Activated T-helper 1 cell treated with Interleukin-2 at 50 U/mL for 16 hours (primary cell): ENCODE data around the gene NLRP7.
"Not testable (repeated sequence)": the region's sequence is repeated elsewhere in the genome, so short reads cannot be mapped to it uniquely, and the experiment has no call there.

Experiments
- DNase-seq: peaks from one replicate; pipeline ENCODE4 v3.0.0-alpha.2; 2020; ENCODE audit warnings: low read depth

The NLRP7 gene

DNA sequence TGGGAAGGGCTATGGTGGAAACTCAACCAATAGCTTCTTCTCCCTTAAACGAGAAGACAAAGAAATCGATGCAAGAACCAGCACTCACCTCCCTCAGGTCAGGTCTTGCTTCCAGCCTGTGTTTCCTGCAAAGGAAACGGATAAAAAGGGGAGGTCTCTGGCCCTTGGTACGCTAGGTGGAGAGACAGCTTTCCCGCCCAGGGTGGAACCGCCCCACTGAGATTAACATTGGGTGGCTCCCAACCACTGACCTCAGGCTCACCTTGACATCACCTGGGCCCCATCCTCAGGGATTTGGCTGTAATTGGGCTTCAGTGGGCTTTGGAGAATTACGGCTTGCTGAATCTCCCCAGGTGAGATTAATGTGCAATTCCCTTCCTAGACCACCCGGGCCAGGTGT, at the start of gene NLRP7:
NLRP7 (minus strand) TSS at position 150 of the 400 bp plus-strand sequence.
- DNase-seq: no peak

DNA sequence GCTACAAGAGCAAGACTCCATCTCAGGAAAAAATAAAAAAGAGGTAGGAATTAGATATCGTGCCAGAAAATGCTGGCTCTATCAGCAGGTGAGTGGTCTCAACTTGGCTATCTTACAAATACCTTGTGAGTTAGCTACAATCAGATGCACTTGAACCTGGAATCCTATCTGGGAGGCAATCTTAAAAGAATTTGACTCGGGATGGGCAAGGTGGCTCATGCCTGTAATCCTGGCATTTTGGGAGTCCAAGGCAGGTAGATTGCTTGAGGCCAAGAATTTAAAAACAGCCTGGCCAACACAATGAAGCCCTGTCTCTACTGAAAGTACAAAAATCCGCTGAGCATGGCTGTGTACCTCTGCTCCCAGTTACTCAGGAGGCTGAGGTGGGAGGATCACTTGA, 48.2 kb upstream of the NLRP7 start:
- DNase-seq: no peak

DNA sequence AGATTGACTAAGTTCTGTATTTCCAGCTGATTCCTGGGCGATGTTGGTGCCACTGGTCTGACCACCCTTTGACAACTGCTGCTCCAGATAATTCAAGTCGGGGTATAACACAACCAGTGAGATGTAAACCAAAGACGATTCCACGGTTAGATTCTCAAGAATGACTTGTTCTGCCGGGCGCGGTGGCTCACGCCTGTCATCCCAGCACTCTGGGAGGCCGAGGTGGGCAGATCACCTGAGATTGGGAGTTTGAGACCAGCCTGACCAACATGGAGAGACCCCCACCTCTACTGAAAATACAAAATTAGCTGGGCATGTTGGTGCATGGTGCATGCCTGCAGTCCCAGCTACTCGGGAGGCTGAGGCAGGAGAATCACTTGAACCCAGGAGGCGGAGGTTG, 42.2 kb upstream of the NLRP7 start:
- DNase-seq: not testable (repeated sequence)

- not testable (repeated sequence) for DNase-seq
These were observed 35.2 kb upstream of the NLRP7 start for GRCh38 chr19:54982562-54982961.

- not testable (repeated sequence) for DNase-seq
These were observed 26.1 kb upstream of the NLRP7 start for GRCh38 chr19:54973229-54974090.

DNA sequence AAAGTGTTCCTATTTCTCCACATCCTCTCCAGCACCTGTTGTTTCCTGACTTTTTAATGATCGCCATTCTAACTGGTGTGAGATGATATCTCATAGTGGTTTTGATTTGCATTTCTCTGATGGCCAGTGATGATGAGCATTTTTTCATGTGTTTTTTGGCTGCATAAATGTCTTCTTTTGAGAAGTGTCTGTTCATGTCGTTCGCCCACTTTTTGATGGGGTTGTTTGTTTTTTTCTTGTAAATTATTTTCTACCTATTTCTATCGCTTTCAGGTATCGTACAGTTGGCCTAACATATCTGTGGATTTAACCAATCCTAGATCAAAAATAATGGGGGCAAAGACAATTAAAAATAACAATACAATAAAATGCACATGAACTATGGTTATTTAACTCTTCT, 24.1 kb upstream of the NLRP7 start:
- not testable (repeated sequence) for DNase-seq

- no peak for DNase-seq
These were observed 22.3 kb upstream of the NLRP7 start for GRCh38 chr19:54969647-54970046.

DNA sequence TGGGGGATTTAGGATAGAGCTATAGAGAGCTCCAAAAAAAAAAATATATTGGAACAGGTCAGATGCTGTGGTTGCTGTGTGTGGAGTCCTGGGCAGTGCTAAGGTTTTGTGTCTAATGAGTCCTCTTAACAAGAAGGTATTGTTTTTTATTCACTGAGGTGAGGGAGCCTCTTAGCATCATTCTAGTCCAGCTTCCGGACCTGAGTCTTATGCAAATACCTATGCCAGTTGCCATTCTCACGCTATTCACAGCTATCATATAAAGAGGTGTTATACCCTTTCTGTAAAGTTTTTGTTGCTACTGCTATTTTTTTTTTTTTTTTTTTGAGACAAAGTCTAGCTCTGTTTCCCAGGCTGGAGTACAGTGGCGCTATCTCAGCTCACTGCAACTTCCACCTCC, 20.3 kb upstream of the NLRP7 start:
- DNase-seq: no peak

DNA sequence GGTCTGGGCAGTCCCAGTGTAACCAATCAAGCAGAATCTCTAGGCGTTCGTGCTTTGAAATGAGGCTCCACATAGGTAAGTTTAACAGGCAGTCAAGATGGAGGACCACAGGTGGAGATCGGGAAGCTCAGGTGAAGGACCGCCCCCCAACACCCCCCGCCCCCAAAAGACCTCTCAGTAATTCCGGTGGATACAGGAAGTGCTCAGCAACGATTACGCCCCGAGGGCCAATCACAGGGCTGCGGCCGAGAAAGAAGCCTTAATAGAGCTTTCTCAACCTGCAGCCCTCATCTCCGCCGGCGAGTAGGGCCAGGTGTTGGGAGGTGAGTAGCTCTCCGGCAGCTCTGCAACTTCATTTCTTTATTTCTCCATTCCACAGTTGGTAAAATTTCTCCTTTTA, 17.7 kb upstream of the NLRP7 start:
- not testable (repeated sequence) for DNase-seq

DNA sequence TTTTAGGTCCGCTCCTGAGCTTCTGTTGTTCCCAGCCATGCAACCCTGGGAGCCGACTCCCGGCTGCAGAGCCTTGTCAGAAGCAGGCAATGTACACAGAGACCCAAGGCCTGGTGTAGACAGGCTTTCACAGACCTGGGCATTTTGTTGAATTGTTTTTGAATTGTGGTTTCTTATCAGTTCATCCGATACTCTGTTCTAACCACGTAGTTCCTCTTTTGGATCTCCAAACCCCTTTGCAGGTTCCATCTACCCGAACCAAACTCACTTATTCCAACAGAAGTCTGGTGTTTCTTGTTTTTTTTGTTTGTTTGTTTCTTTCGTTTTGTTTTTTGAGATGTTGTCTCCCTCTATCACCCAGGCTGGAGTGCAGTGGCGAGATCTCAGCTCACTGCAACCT, 12.5 kb upstream of the NLRP7 start:
- no peak for DNase-seq

- no peak for DNase-seq
These were observed 8.0 kb upstream of the NLRP7 start for GRCh38 chr19:54955376-54955775.

DNA sequence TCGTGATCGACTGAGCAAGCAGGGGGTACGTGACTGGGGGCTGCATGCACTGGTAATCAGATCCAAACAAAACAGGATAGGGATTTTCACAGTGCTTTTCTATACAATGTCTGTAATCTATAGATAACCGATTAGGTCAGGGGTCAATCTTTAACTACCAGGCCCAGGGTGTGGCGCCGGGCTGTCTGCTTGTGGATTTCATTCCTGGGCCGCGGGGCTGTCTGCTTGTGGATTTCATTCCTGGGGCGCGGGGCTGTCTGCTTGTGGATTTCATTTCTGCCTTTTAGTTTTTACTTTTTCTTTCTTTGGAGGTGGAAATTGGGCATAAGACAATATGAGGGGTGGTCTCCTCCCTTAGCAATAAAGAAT, 6.0 kb upstream of the NLRP7 start:
- not testable (repeated sequence) for DNase-seq

DNA sequence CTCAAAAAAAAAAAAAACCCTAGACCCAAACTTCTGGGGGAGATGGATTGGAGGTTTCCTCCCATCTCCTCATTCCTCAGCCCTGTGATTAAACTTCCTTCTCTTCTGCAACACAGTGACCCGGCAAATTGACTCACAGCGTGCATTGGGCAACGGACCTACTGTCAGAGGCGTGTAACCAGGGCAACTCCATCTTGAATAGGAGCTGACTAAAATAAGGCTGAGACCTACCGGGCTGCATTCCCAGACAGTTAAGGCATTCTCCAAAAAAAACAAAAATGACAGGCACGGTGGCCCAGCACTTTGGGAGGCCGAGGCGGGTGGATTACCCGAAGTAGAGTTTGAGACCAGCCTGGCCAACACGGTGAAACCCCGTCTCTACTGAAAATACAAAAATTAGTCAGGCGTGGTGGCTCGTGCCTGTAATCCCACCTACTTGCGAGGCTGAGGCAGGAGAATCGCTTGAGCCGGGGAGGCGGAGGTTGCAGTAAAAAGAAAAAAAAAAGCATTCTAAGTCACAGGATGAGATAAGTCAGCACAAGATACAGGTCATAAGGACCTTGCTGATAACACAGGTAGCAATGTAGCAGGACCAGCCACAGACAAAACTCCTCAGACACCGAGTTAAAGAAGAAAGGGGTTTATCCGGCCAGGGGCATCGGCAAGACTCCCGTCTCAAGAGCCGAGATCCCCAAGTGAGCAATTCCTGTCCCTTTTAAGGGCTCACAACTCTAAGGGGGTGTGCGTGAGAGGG, 5.4 kb upstream of the NLRP7 start:
- no peak for DNase-seq

DNA sequence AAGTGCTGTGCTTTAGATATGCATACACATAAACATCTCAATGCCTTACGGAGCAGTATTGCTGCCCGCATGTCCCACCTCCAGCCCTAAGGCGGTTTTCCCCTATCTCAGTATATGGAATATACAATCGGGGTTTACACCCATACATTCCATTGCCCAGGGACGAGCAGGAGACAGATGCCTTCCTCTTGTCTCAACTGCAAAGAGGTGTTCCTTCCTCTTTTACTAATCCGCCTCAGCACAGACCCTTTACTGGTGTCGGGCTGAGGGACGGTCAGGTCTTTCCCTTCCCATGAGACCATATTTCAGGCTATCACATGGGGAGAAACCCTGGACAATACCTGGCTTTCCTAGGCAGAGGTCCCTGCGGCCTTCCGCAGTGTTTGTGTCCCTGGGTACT, 3.2 kb upstream of the NLRP7 start:
- DNase-seq: not testable (repeated sequence)

DNA sequence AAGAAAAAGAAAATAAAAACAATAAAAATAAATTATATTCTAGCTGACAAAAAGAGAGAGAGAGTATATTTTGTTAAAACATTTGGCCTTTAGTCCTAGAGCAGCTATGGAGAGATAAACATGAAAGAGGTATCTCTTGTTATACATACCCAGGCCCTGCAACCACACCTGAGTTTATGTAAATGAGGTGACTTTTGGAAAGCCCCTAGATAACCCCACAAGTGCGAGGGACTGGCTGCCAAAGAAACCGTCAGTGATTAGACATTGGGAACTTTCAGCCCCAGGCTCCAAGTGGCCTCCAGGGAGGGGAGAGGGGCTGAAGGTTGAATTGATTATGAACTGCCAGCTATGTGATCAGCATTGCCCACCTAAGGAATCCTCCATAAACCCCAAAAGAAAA, 2.1 kb upstream of the NLRP7 start:
- DNase-seq: no peak

DNA sequence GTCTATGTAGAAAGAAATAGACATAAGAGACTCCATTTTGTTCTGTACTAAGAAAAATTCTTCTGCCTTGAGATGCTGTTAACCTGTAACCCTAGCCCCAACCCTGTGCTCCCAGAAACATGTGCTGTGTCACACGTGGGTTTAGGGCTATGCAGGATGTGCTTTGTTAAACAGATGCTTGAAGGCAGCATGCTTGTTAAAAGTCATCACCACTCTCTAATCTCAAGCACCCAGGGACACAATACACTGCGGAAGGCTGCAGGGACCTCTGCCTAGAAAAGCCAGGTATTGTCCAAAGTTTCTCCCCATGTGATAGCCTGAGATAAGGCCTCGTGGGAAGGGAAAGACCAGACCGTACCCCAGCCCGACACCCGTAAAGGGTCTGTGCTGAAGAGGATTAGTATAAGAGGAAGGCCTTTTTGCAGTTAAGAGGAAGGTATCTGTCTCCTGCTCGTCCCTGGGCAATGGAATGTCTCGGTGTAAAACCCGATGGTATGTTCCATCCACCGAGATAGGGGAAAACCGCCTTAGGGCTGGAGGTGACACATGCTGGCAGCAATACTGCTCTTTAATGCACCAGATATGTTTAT, 3.5 kb downstream of the NLRP7 start:
- not testable (repeated sequence) for DNase-seq

GRCh38 chr19:54939538-54939937, 7.8 kb downstream of the NLRP7 start:
- not testable (repeated sequence) for DNase-seq

- DNase-seq: no peak
These were observed 8.4 kb downstream of the NLRP7 start for GRCh38 chr19:54938906-54939305.

- no peak for DNase-seq
These were observed 9.4 kb downstream of the NLRP7 start for GRCh38 chr19:54937926-54938325.

DNA sequence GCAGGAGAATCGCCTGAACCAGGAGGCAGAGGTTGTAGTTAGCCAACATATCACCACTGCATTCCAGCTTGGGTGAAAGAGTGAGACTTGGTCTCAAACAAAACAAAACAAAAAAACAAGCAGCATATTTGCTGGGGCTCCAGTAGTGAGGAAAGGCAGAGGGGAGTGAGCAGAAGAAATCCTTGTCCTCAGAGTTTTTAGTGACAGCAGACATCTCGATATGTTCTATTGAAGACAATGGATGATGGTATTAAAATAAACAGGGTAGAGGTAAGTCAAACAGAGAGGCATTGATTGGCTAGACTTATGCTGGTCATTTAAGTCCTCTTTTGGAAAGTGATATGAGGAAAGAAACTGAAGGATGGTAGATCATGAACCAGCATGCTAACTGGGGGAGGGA, 19.0 kb downstream of the NLRP7 start:
- DNase-seq: no peak

GRCh38 chr19:54923276-54923675, 24.1 kb downstream of the NLRP7 start:
- DNase-seq: no peak

- no peak for DNase-seq
These were observed 26.2 kb downstream of the NLRP7 start for GRCh38 chr19:54921082-54921481.
